Effector memory CD8-positive, alpha-beta T cell (primary cell): Measurements from ENCODE around the gene PSMB8.

Source experiments
- ATAC-seq: fragments of 150-1000 bp; cut with Tn5 transposase; replicated peaks from 2 replicates; pipeline ENCODE4 v1.10.0; 2021; ENCODE audit warnings: mild to moderate bottlenecking, moderate library complexity
- DNase-seq, 3 experiments: peaks; one replicate each; pipeline ENCODE4 v3.0.0; 2021
- H3K27ac Mint-ChIP-seq, 2 donors: one replicate each; pipeline ENCODE4 v1.8.0; 2022; ENCODE audit warnings: mild to moderate bottlenecking in 2 of 2, mixed read lengths in 2 of 2, moderate library complexity in 2 of 2
- H3K27me3 Mint-ChIP-seq, 2 donors: one replicate each; pipeline ENCODE4 v1.8.0; 2022; ENCODE audit warnings: mixed read lengths in 2 of 2
- H3K36me3 Mint-ChIP-seq: one replicate; pipeline ENCODE4 v1.8.0; 2022; ENCODE audit warnings: mild to moderate bottlenecking, moderate library complexity, mixed read lengths; ENCODE audit not compliant: insufficient read depth
- H3K4me1 Mint-ChIP-seq, 2 donors: one replicate each; pipeline ENCODE4 v1.8.0; 2022; ENCODE audit warnings: low read depth in 2 of 2, mixed read lengths in 2 of 2
- H3K4me3 Mint-ChIP-seq, 2 donors: one replicate each; pipeline ENCODE4 v1.8.0; 2022; ENCODE audit warnings: mild to moderate bottlenecking in 2 of 2, mixed read lengths in 2 of 2, moderate library complexity in 2 of 2
- H3K9me3 Mint-ChIP-seq, 2 donors: one replicate each; pipeline ENCODE4 v1.8.0; 2022; ENCODE audit warnings: mixed read lengths in 2 of 2

The PSMB8 gene

GRCh38 chr6:32852844-32853540 lies 9.1 kb upstream of the PSMB8 start:
- Mint-ChIP-seq H3K9me3 (no peaks in the 10 kb centered on the region), H3K36me3 (peaks cover 88% of the 10 kb centered on the region), H3K4me1 (peaks cover 65 to 74% of the 10 kb centered on the region in 2 donors), H3K4me3 (peak overlapping the region; percentile 98 to 100), H3K27ac (peak overlapping the region; percentile 98 to 100), H3K27me3 (no peaks in the 10 kb centered on the region)
- peak; percentile 42 for ATAC-seq
- DNase-seq: peak; percentile 57 to 60 (median 60)

- ATAC-seq (no peak), DNase-seq (no peak)
- Mint-ChIP-seq H3K9me3 (no peaks in the 10 kb centered on the region), H3K4me3 (peak overlapping the region; percentile 98 to 100), H3K27ac (peak overlapping the region; percentile 98 to 100), H3K36me3 (peaks cover 88% of the 10 kb centered on the region), H3K4me1 (peaks cover 66 to 74% of the 10 kb centered on the region in 2 donors), H3K27me3 (no peaks in the 10 kb centered on the region)
Observed at GRCh38 chr6:32852018-32852843, 8.4 kb upstream of the PSMB8 start.

- no peak for ATAC-seq
- peaks cover 68 to 79% of the 10 kb centered on the region in 2 donors for H3K4me1 Mint-ChIP-seq
- no peaks in the 10 kb centered on the region for H3K27me3 Mint-ChIP-seq
- peak overlapping the region; percentile 98 to 100 for H3K27ac Mint-ChIP-seq
- H3K9me3 Mint-ChIP-seq: no peaks in the 10 kb centered on the region
- no peak for DNase-seq
- peaks cover 88% of the 10 kb centered on the region for H3K36me3 Mint-ChIP-seq
- H3K4me3 Mint-ChIP-seq: peak overlapping the region; percentile 98 to 100
Observed at GRCh38 chr6:32851025-32851424, 7.2 kb upstream of the PSMB8 start.

- ATAC-seq (no peak), DNase-seq (no peak)
- Mint-ChIP-seq H3K9me3 (no peaks in the 10 kb centered on the region), H3K27ac (peak overlapping the region; percentile 38 to 98), H3K4me1 (peaks cover 68 to 76% of the 10 kb centered on the region in 2 donors), H3K27me3 (no peaks in the 10 kb centered on the region), H3K36me3 (peaks cover 92% of the 10 kb centered on the region), H3K4me3 (peak overlapping the region; percentile 99 to 100)
Observed at GRCh38 chr6:32849126-32849525, 5.3 kb upstream of the PSMB8 start.

GRCh38 chr6:32847795-32848194 lies 3.9 kb upstream of the PSMB8 start:
- DNase-seq (no peak), ATAC-seq (no peak)
- Mint-ChIP-seq H3K4me3 (peak overlapping the region; percentile 99 to 100), H3K27me3 (no peaks in the 10 kb centered on the region), H3K27ac (peak overlapping the region; percentile 38 to 98), H3K9me3 (no peaks in the 10 kb centered on the region), H3K36me3 (peaks cover 91% of the 10 kb centered on the region), H3K4me1 (peaks cover 70 to 85% of the 10 kb centered on the region in 2 donors)

- peak overlapping the region; percentile 99 to 100 for H3K4me3 Mint-ChIP-seq
- peaks cover 87% of the 10 kb centered on the region for H3K36me3 Mint-ChIP-seq
- ATAC-seq (no peak), DNase-seq (no peak)
- H3K27me3 Mint-ChIP-seq: no peaks in the 10 kb centered on the region
- peak overlapping the region; percentile 98 to 100 for H3K27ac Mint-ChIP-seq
- peaks cover 74 to 85% of the 10 kb centered on the region in 2 donors for H3K4me1 Mint-ChIP-seq
- no peaks in the 10 kb centered on the region for H3K9me3 Mint-ChIP-seq
Observed at GRCh38 chr6:32847004-32847403, 3.2 kb upstream of the PSMB8 start.

- H3K36me3 Mint-ChIP-seq: peaks cover 94% of the 10 kb centered on the region
- peak overlapping the region; percentile 99 to 100 for H3K4me3 Mint-ChIP-seq
- H3K4me1 Mint-ChIP-seq: peaks cover 74 to 85% of the 10 kb centered on the region in 2 donors
- H3K27me3 Mint-ChIP-seq: no peaks in the 10 kb centered on the region
- no peaks in the 10 kb centered on the region for H3K9me3 Mint-ChIP-seq
- DNase-seq (peak in 2 of 3 experiments; percentile 23 to 34), ATAC-seq (peak; percentile 9)
- peak overlapping the region; percentile 98 to 100 for H3K27ac Mint-ChIP-seq
Observed at GRCh38 chr6:32845384-32845884, 1.6 kb upstream of the PSMB8 start.

- Mint-ChIP-seq H3K36me3 (peaks cover 92% of the 10 kb centered on the region), H3K9me3 (no peaks in the 10 kb centered on the region), H3K4me3 (peak overlapping the region; percentile 99 to 100), H3K27ac (peak overlapping the region; percentile 98 to 100), H3K27me3 (no peaks in the 10 kb centered on the region), H3K4me1 (peaks cover 74 to 85% of the 10 kb centered on the region in 2 donors)
- DNase-seq: peak in 2 of 3 experiments; percentile 29 to 41
- peak; percentile 25 for ATAC-seq
Observed at GRCh38 chr6:32844839-32845383, 1.1 kb upstream of the PSMB8 start.

- H3K4me1 Mint-ChIP-seq: peaks cover 67 to 74% of the 10 kb centered on the region in 2 donors
- H3K36me3 Mint-ChIP-seq: peaks cover 85% of the 10 kb centered on the region
- no peaks in the 10 kb centered on the region for H3K9me3 Mint-ChIP-seq
- H3K4me3 Mint-ChIP-seq: peak overlapping the region; percentile 99 to 100
- H3K27me3 Mint-ChIP-seq: no peaks in the 10 kb centered on the region
- ATAC-seq (no peak), DNase-seq (no peak)
- H3K27ac Mint-ChIP-seq: peak overlapping the region; percentile 98 to 100
Observed at GRCh38 chr6:32843331-32843978, 392 bp downstream of the PSMB8 start.

GRCh38 chr6:32842690-32843089 lies 1.2 kb downstream of the PSMB8 start:
- ATAC-seq (no peak), DNase-seq (no peak)
- H3K4me1 Mint-ChIP-seq: peaks cover 62 to 67% of the 10 kb centered on the region in 2 donors
- peaks cover 84% of the 10 kb centered on the region for H3K36me3 Mint-ChIP-seq
- no peaks in the 10 kb centered on the region for H3K9me3 Mint-ChIP-seq
- peak overlapping the region; percentile 98 to 100 for H3K27ac Mint-ChIP-seq
- H3K27me3 Mint-ChIP-seq: no peaks in the 10 kb centered on the region
- peak overlapping the region; percentile 99 to 100 for H3K4me3 Mint-ChIP-seq

- H3K4me1 Mint-ChIP-seq: peaks cover 62 to 67% of the 10 kb centered on the region in 2 donors
Observed at GRCh38 chr6:32842021-32842650, 1.7 kb downstream of the PSMB8 start.

GRCh38 chr6:32840604-32841246 lies 3.1 kb downstream of the PSMB8 start:
- no peak for ATAC-seq
- no peaks in the 10 kb centered on the region for H3K27me3 Mint-ChIP-seq

More at GRCh38 chr6:32842021-32842650, 1.7 kb downstream of the PSMB8 start:
- no peaks in the 10 kb centered on the region for H3K27me3 Mint-ChIP-seq
- H3K9me3 Mint-ChIP-seq: no peaks in the 10 kb centered on the region
- DNase-seq (no peak), ATAC-seq (no peak)
- peak overlapping the region; percentile 99 to 100 for H3K4me3 Mint-ChIP-seq
- H3K27ac Mint-ChIP-seq: peak overlapping the region; percentile 98 to 100
- peaks cover 79% of the 10 kb centered on the region for H3K36me3 Mint-ChIP-seq

More at GRCh38 chr6:32840604-32841246, 3.1 kb downstream of the PSMB8 start:
- Mint-ChIP-seq H3K4me1 (peaks cover 62 to 68% of the 10 kb centered on the region in 2 donors), H3K9me3 (no peaks in the 10 kb centered on the region), H3K27ac (peak overlapping the region; percentile 98 to 100), H3K36me3 (peaks cover 65% of the 10 kb centered on the region), H3K4me3 (peak overlapping the region; percentile 99 to 100)
- DNase-seq: no peak
